GM19372 (cell line): Measurements from ENCODE around the gene PPP4R2.
"Not testable (repeated sequence)": the region's sequence is repeated elsewhere in the genome, so short reads cannot be mapped to it uniquely, and the experiment has no call there.

Experiments used
- ATAC-seq: cut with Tn5 transposase; IDR thresholded peaks from one replicate; pipeline ENCODE4 v1.9.1; 2021; ENCODE audit warnings: mild to moderate bottlenecking, low read depth, moderate library complexity; ENCODE audit not compliant: unreplicated experiment

PPP4R2 gene

GRCh38 chr3:73061416-73061815, 64.8 kb downstream of the PPP4R2 start, which contains the start of gene EBLN2:
Gene EBLN2, plus strand, starts transcription at chr3:73061659. Its CDS starts 423 bp downstream, at chr3:73062082.
- no peak for ATAC-seq

- not testable (repeated sequence) for ATAC-seq
These were observed 69.6 kb downstream of the PPP4R2 start for GRCh38 chr3:73066243-73066642.

- no peak for ATAC-seq
These were observed 71.8 kb downstream of the PPP4R2 start for GRCh38 chr3:73068419-73068818.

- no peak for ATAC-seq
These were observed 72.6 kb downstream of the PPP4R2 start for GRCh38 chr3:73069187-73069586.

GRCh38 chr3:73069775-73070444, 73.3 kb downstream of the PPP4R2 start:
- ATAC-seq, result no peak

- no peak for ATAC-seq
These were observed 74.3 kb downstream of the PPP4R2 start for GRCh38 chr3:73070675-73071575.

- ATAC-seq, result no peak
These were observed 75.3 kb downstream of the PPP4R2 start for GRCh38 chr3:73071952-73072351.

- ATAC-seq, result no peak
These were observed 76.0 kb downstream of the PPP4R2 start for GRCh38 chr3:73072634-73073033.

GRCh38 chr3:73073091-73073707, 76.6 kb downstream of the PPP4R2 start:
- ATAC-seq, result no peak

GRCh38 chr3:73074781-73075180, 78.2 kb downstream of the PPP4R2 start:
- no peak for ATAC-seq

- ATAC-seq, result peak; percentile 81
These were observed 83.8 kb downstream of the PPP4R2 start for GRCh38 chr3:73080216-73080966.

- ATAC-seq, result no peak
These were observed 84.5 kb downstream of the PPP4R2 start for GRCh38 chr3:73081140-73081539.

GRCh38 chr3:73084170-73084569, 87.6 kb downstream of the PPP4R2 start:
- ATAC-seq, result no peak

- peak; percentile 56 for ATAC-seq
These were observed 89.5 kb downstream of the PPP4R2 start for GRCh38 chr3:73086071-73086494.

- ATAC-seq, result peak; percentile 78
These were observed 97.5 kb downstream of the PPP4R2 start for GRCh38 chr3:73094129-73094528.

- no peak for ATAC-seq
These were observed 98.3 kb downstream of the PPP4R2 start for GRCh38 chr3:73094951-73095350.

- ATAC-seq, result no peak
These were observed 99.6 kb downstream of the PPP4R2 start for GRCh38 chr3:73096169-73096568.

- ATAC-seq, result no peak
These were observed 101.4 kb downstream of the PPP4R2 start for GRCh38 chr3:73098026-73098425.

GRCh38 chr3:73098873-73099272, 102.3 kb downstream of the PPP4R2 start:
- no peak for ATAC-seq

- peak; percentile 86 for ATAC-seq
These were observed 104.3 kb downstream of the PPP4R2 start for GRCh38 chr3:73100741-73101559.
